IPS DF 6.9 (cell line): ENCODE results near the gene SMAD9.

ENCODE experiments used
- DNase-seq: peaks from one replicate; pipeline ENCODE4 v3.0.0-alpha.2; 2013; ENCODE audit warnings: low read depth, low spot score
- H3K27ac ChIP-seq: one replicate; pipeline ENCODE4 v1.5.1; 2013; ENCODE audit warnings: low read length, control low read depth
- H3K27me3 ChIP-seq: 2 replicates; pipeline ENCODE4 v1.6.1; 2013; ENCODE audit warnings: mild to moderate bottlenecking, low read length; ENCODE audit not compliant: control insufficient read depth, insufficient read depth
- H3K36me3 ChIP-seq: 2 replicates; pipeline ENCODE4 v1.6.1; 2013; ENCODE audit warnings: low read length; ENCODE audit not compliant: control insufficient read depth, insufficient read depth
- H3K4me1 ChIP-seq: 2 replicates; pipeline ENCODE4 v1.6.1; 2013; ENCODE audit warnings: low read length; ENCODE audit not compliant: control insufficient read depth, insufficient read depth
- H3K4me3 ChIP-seq: 2 replicates; pipeline ENCODE4 v1.5.1; 2013; ENCODE audit warnings: mild to moderate bottlenecking, low read length
- H3K9me3 ChIP-seq: 2 replicates; pipeline ENCODE4 v1.6.1; 2013; ENCODE audit warnings: low read length, inconsistent platforms; ENCODE audit not compliant: control insufficient read depth, insufficient read depth
- WGBS: extraction: QIAGEN DNeasy Blood & Tissue Kit; methylation state at CpG from one replicate; pipeline ENCODE4 v1.1.7; 2013; ENCODE audit warnings: mixed read lengths, missing lambda C conversion rate; ENCODE audit not compliant: insufficient read length, insufficient coverage; 5-methylcytosine and 5-hydroxymethylcytosine counted together

SMAD9 gene

DNA sequence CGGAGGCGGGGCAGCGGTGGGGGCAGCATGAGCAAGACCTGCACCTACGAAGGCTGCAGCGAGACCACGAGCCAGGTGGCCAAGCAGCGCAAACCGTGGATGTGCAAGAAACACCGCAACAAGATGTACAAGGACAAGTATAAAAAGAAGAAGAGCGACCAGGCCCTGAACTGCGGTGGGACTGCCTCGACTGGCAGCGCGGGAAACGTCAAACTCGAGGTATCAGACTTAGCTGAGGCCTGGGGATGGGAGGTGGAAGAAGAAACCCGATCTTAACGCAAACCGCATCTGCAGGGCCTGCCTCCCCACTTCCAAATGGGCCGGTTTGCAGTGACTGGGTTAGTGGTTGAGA is 100.3 kb downstream of the SMAD9 start:
- H3K4me3 ChIP-seq = peak overlapping the region; percentile 58; the same call in 1 of the 2 replicates
- no peaks in the 10 kb centered on the region for H3K36me3 ChIP-seq
- DNase-seq = no peak
- no peaks in the 10 kb centered on the region for H3K27me3 ChIP-seq
- H3K9me3 ChIP-seq = no peaks in the 10 kb centered on the region
- H3K27ac ChIP-seq = no peak overlapping the region
- no peaks in the 10 kb centered on the region for H3K4me1 ChIP-seq
- no CpG with 5 or more reads among the region's 20 CpGs for WGBS

DNA sequence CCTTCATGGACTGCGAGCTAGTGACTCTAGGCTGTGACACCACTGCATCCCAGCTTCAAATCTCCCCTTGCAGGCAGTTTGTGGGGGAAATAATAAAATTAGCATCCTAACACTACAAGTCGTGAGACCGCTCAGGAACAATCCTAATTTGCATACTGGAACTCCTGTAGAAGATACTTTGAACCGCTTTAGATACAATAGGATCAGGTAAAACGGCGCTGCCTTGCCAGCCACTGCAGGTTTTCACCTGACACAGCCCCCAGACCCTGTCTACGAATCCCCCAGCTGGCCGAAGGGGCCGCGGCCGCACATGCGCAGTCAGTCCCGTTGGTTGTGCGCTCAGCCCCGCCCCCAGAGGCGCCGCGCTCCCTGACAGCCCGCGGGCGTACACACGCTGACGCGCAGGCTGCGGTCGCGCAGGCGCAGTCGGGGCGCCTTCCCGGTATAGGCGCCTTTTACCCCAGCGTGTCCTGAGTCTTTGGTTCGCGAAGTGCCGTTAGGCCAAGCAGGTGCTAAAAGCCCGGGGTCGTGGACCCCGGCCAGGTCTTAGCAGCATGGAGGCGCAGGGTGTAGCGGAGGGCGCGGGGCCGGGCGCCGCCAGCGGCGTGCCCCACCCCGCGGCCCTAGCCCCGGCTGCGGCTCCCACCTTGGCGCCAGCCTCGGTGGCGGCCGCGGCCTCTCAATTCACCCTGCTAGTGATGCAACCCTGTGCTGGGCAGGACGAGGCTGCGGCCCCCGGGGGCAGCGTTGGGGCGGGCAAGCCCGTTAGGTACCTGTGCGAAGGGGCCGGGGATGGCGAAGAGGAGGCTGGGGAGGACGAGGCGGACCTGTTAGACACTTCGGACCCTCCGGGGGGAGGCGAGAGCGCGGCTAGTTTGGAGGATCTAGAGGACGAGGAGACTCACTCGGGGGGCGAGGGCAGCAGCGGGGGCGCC is 101.0 kb downstream of the SMAD9 start, which contains the start of gene RFXAP:
TSS of gene RFXAP (plus strand) at position 419 of the 935 bp plus-strand sequence. CDS start at position 555, 136 bp downstream.
- H3K4me3 ChIP-seq = peak within 1 kb of the TSS; percentile 58
- WGBS = no CpG with 5 or more reads among the region's 78 CpGs
- no peaks in the 10 kb centered on the region for H3K36me3 ChIP-seq
- no peaks in the 10 kb centered on the region for H3K27me3 ChIP-seq
- H3K9me3 ChIP-seq = no peaks in the 10 kb centered on the region
- peak; percentile 78 for DNase-seq
- no peak within 1 kb of the TSS for H3K27ac ChIP-seq
- no peaks in the 10 kb centered on the region for H3K4me1 ChIP-seq

DNA sequence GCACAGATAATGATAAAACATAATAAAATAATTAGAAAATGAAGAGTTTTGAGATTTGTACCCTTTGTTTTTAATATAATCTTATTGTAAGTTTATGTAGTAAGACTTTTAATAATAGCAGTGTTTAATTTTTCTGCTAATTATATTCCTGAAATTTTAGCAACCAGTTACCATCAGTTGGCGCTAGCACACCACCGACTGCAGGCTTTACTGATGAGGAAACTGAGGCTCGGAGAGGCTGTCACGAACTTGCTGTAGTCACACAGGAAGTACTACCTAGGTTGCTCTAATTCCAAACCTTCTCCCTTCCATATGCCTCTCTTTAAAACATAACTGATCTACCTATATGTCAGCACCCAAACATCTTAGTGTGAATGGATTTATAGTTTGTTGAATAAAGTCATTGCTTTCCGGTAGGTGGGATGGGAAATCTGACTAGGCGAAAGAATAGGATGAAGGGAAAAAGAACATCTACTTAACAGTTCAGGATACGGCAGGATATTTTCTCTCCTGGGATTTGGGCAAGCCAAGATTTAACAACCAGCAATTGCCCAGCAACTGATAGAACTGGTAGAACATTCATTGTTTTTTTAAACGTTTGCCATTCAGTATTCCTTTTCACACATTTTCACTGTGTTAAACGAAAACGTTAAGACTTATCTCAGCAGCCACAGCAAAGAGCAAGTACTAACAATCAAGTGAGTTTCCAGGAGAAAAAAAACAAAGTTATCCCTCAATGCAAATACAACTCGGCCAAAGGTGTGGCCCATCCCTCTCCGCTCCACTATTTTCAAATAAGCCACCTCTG is 101.8 kb downstream of the SMAD9 start:
- no peaks in the 10 kb centered on the region for H3K4me1 ChIP-seq
- H3K27ac ChIP-seq = no peak overlapping the region
- no peak for DNase-seq
- H3K36me3 ChIP-seq = no peaks in the 10 kb centered on the region
- no peaks in the 10 kb centered on the region for H3K27me3 ChIP-seq
- H3K9me3 ChIP-seq = no peaks in the 10 kb centered on the region
- WGBS = no CpG with 5 or more reads among the region's 12 CpGs
- peak overlapping the region; percentile 58; the same call in 1 of the 2 replicates for H3K4me3 ChIP-seq

DNA sequence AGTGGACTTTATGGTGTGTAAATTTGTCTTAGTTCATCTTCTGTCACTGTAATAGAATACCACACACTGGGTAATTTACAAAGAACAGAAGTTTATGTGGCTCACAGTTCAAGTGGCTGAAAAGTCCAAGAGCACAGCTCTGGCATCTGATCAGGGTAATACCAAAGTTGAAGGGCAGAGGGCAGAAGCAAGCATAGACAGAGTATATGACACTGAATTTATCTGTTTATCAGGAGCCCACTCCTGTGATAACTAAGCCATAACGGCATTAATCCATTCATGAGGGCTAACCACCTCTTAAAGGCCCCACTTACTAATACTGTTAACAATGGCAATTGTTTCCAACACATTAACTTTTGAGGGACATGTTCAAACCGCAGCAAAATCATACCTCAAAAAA is 105.0 kb downstream of the SMAD9 start:
- Histone ChIP-seq H3K27ac (no peak overlapping the region), H3K36me3 (no peaks in the 10 kb centered on the region), H3K4me1 (no peaks in the 10 kb centered on the region), H3K4me3 (no peak overlapping the region), H3K27me3 (no peaks in the 10 kb centered on the region), H3K9me3 (no peaks in the 10 kb centered on the region)
- no CpG with 5 or more reads among the region's 2 CpGs for WGBS
- DNase-seq = no peak

DNA sequence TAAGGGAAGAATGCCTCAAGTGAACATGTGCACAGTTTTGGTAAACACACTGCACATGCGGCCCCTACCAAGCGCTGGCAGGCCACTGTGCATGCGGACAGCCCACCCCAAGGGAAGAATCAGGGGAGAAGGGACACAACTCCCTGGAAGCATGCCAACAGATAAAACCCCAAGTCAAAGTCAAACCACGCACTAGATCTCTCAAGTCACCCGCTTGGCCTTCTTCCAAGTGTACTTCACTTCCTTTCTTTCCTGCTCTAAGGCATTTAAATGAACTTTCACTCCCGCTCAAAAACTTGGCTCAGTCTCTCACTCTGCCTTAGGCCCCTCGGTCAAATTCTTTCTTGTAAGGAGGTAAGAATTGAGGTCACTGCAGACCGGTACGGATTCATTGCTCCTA is 105.6 kb downstream of the SMAD9 start:
- Histone ChIP-seq H3K4me1 (no peaks in the 10 kb centered on the region), H3K27me3 (no peaks in the 10 kb centered on the region), H3K27ac (no peak overlapping the region), H3K36me3 (no peaks in the 10 kb centered on the region), H3K9me3 (no peaks in the 10 kb centered on the region), H3K4me3 (no peak overlapping the region)
- no peak for DNase-seq
- WGBS = no CpG with 5 or more reads among the region's 9 CpGs

DNA sequence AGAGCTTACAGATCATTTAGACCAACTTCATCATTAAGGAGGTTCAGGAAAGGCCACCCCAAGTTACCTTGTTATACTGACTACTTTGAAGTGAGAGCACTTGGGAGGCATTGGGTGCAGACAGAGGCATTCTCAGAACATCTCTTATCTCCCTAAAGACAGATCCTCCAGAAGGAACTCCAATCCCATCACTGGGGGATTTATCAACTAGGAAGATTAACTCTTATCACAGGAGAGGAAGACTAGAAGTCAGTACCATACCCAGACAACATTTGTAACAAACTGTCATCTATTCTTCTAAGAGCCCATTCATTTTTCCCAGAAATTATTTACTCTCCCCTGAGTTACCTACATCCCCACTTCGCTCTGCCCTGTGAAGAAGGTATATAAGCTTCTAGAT is 106.8 kb downstream of the SMAD9 start:
- Histone ChIP-seq H3K36me3 (no peaks in the 10 kb centered on the region), H3K9me3 (no peaks in the 10 kb centered on the region), H3K4me3 (no peak overlapping the region), H3K4me1 (no peaks in the 10 kb centered on the region), H3K27ac (no peak overlapping the region), H3K27me3 (no peaks in the 10 kb centered on the region)
- WGBS = no CpG with 5 or more reads among the region's 1 CpG
- no peak for DNase-seq

DNA sequence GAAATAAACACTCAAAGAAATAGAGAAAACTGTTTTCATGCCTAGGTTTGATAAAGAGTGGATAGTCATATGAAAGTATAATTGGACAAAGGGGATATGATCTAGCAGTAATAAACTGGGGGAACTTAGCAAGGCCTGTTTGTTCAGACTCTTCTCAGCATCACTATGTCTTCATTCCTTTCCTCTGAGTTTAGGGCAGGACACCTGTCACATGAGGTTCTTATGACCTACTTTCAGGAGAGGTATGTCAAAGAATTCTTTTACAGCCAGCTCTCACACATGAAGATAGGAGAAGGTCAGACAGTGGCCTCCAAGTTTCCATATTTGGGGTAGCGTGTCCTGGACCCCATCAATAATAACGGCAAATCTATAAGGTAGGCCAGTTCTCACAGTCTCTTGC is 112.4 kb downstream of the SMAD9 start:
- no peak for DNase-seq
- Histone ChIP-seq H3K4me3 (no peak overlapping the region), H3K9me3 (no peaks in the 10 kb centered on the region), H3K27ac (no peak overlapping the region), H3K36me3 (no peaks in the 10 kb centered on the region), H3K4me1 (no peaks in the 10 kb centered on the region), H3K27me3 (no peaks in the 10 kb centered on the region)
- WGBS = no CpG with 5 or more reads among the region's 2 CpGs

DNA sequence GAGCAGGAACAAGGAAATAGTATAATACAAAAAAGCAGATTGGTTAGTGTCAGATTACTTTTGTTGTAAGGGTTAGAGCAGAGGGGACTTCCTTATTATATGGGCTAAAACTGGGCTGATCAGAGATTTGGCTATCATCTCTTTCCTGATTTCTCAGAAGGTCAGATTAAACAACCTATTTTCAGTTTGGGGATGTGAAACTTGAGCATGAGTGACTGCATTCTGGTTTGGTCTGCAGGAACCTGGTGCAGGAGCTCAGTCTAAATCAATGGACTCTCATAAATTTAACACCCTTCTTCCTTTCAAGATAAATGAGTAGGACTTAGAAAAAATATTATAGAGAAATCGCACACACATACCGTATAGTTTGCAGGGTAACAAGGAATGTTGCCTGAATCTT is 113.9 kb downstream of the SMAD9 start:
- Histone ChIP-seq H3K27ac (no peak overlapping the region), H3K27me3 (no peaks in the 10 kb centered on the region), H3K9me3 (no peaks in the 10 kb centered on the region), H3K4me3 (no peak overlapping the region), H3K36me3 (no peaks in the 10 kb centered on the region), H3K4me1 (no peaks in the 10 kb centered on the region)
- no peak for DNase-seq
- WGBS = no CpG with 5 or more reads among the region's 2 CpGs

DNA sequence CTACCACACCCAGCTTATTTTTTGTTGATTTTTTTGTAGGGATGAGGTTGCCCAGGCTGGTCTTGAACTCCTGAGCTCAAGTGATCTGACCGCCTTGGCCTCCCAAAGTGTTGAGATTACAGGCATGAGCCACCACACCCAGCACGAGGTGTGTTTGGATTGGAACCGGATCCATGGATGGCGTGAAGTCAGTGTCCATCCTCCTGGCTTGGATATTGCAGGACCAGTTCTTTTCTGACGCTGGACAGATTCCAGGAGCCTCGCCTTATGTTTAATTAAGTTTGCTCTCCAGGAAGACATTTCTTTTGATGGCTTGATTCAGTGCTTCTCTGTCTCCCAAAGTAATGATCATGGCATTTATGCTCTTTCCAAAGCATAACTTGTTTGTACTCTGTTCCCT is 115.5 kb downstream of the SMAD9 start:
- Histone ChIP-seq H3K36me3 (no peaks in the 10 kb centered on the region), H3K4me1 (no peaks in the 10 kb centered on the region), H3K9me3 (no peaks in the 10 kb centered on the region), H3K4me3 (no peak overlapping the region), H3K27me3 (no peaks in the 10 kb centered on the region), H3K27ac (no peak overlapping the region)
- no peak for DNase-seq
- no CpG with 5 or more reads among the region's 6 CpGs for WGBS

DNA sequence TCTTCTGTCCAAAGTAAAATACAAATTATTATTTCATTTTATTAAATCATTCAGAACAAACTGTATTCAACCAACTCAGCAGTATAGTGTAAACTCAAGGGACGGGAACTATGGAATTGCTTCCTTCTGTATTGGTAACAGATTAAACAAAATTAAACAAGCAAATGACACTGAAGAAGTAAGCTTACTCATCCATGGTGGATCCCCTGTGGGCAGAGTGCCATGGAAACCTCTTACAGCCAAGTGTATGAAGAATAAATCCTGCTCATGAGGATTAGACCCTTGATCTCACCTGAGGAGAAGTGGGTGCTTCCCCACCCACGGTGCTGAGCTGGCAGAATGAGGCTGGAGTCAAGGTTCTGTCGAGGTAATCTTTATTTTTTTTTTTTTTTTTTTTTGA is 119.0 kb downstream of the SMAD9 start:
- WGBS = no CpG with 5 or more reads among the region's 3 CpGs
- H3K4me1 ChIP-seq = no peaks in the 10 kb centered on the region
- H3K9me3 ChIP-seq = no peaks in the 10 kb centered on the region
- no peaks in the 10 kb centered on the region for H3K36me3 ChIP-seq
- no peak overlapping the region for H3K27ac ChIP-seq
- DNase-seq = no peak
- no peak overlapping the region for H3K4me3 ChIP-seq
- no peaks in the 10 kb centered on the region for H3K27me3 ChIP-seq
